ENCODE measurements around the gene MSANTD1.

MSANTD1 gene

GRCh38 chr4:3234171-3235029 is 14.6 kb upstream of the MSANTD1 start:
- no peak for DNase-seq

GRCh38 chr4:3235030-3235345 is 14.0 kb upstream of the MSANTD1 start:
- DNase-seq, result no peak

DNA sequence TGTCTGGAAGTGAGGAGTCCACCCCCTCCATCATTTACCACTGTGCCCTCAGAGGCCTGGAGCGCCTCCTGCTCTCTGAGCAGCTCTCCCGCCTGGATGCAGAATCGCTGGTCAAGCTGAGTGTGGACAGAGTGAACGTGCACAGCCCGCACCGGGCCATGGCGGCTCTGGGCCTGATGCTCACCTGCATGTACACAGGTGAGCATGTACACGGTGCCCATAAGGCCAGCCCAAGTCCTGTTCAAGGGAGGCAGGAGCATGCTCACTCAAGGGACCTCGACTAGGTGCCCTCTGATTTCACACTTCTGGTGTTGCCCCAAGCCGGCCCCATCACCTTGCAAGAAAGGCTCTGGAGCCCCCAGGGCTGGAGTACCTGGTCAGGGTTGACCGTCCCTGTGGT is 13.4 kb upstream of the MSANTD1 start:
- no peak for DNase-seq

- DNase-seq, result no peak
These were observed 12.6 kb upstream of the MSANTD1 start for GRCh38 chr4:3236326-3236878.

DNA sequence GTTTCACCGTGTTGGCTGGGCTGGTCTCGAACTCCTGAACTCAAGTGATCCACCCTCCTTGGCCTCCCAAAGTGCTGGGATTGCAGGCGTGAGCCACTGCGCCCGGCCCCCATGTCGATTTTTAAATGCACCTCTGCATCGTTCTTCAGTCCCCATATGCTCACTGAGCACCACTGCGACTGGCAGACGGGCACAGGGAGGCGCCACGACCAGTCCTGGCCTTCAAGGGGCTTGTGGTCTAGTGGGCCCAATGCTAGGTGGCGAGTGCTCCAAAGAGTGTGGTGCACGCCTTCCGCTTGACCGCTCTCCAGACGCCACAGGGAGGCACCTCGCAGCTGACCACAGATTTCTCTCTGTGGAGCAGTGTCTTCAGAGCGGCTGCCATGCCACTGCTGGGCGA is 11.7 kb upstream of the MSANTD1 start:
- DNase-seq, result no peak

GRCh38 chr4:3237712-3238560 is 11.0 kb upstream of the MSANTD1 start:
- DNase-seq, result no peak

GRCh38 chr4:3238721-3239120 is 10.2 kb upstream of the MSANTD1 start:
- no peak for DNase-seq

- DNase-seq, result no peak
These were observed 9.7 kb upstream of the MSANTD1 start for GRCh38 chr4:3239303-3239702.

DNA sequence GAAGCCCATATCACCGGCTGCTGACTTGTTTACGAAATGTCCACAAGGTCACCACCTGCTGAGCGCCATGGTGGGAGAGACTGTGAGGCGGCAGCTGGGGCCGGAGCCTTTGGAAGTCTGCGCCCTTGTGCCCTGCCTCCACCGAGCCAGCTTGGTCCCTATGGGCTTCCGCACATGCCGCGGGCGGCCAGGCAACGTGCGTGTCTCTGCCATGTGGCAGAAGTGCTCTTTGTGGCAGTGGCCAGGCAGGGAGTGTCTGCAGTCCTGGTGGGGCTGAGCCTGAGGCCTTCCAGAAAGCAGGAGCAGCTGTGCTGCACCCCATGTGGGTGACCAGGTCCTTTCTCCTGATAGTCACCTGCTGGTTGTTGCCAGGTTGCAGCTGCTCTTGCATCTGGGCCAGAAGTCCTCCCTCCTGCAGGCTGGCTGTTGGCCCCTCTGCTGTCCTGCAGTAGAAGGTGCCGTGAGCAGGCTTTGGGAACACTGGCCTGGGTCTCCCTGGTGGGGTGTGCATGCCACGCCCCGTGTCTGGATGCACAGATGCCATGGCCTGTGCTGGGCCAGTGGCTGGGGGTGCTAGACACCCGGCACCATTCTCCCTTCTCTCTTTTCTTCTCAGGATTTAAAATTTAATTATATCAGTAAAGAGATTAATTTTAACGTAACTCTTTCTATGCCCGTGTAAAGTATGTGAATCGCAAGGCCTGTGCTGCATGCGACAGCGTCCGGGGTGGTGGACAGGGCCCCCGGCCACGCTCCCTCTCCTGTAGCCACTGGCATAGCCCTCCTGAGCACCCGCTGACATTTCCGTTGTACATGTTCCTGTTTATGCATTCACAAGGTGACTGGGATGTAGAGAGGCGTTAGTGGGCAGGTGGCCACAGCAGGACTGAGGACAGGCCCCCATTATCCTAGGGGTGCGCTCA is 8.7 kb upstream of the MSANTD1 start:
- no peak for DNase-seq

DNA sequence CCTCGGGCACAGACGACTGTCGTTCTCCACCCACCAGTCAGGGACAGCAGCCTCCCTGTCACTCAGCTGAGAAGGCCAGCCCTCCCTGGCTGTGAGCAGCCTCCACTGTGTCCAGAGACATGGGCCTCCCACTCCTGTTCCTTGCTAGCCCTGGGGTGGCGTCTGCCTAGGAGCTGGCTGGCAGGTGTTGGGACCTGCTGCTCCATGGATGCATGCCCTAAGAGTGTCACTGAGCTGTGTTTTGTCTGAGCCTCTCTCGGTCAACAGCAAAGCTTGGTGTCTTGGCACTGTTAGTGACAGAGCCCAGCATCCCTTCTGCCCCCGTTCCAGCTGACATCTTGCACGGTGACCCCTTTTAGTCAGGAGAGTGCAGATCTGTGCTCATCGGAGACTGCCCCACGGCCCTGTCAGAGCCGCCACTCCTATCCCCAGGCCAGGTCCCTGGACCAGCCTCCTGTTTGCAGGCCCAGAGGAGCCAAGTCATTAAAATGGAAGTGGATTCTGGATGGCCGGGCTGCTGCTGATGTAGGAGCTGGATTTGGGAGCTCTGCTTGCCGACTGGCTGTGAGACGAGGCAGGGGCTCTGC is 7.9 kb upstream of the MSANTD1 start:
- DNase-seq, result no peak

DNA sequence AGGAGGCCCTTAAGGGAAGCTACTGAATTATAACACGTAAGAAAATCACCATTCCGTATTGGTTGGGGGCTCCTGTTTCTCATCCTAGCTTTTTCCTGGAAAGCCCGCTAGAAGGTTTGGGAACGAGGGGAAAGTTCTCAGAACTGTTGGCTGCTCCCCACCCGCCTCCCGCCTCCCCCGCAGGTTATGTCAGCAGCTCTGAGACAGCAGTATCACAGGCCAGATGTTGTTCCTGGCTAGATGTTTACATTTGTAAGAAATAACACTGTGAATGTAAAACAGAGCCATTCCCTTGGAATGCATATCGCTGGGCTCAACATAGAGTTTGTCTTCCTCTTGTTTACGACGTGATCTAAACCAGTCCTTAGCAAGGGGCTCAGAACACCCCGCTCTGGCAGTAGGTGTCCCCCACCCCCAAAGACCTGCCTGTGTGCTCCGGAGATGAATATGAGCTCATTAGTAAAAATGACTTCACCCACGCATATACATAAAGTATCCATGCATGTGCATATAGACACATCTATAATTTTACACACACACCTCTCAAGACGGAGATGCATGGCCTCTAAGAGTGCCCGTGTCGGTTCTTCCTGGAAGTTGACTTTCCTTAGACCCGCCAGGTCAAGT is 6.9 kb upstream of the MSANTD1 start:
- no peak for DNase-seq

DNA sequence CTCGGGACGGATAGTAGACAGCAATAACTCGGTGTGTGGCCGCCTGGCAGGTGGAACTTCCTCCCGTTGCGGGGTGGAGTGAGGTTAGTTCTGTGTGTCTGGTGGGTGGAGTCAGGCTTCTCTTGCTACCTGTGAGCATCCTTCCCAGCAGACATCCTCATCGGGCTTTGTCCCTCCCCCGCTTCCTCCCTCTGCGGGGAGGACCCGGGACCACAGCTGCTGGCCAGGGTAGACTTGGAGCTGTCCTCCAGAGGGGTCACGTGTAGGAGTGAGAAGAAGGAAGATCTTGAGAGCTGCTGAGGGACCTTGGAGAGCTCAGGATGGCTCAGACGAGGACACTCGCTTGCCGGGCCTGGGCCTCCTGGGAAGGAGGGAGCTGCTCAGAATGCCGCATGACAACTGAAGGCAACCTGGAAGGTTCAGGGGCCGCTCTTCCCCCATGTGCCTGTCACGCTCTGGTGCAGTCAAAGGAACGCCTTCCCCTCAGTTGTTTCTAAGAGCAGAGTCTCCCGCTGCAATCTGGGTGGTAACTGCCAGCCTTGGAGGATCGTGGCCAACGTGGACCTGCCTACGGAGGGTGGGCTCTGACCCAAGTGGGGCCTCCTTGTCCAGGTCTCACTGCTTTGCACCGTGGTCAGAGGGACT is 5.7 kb upstream of the MSANTD1 start:
- no peak for DNase-seq

- peak; percentile 25 to 28 for DNase-seq
These were observed 5.0 kb upstream of the MSANTD1 start for GRCh38 chr4:3244002-3244401.

GRCh38 chr4:3244747-3245146 is 4.2 kb upstream of the MSANTD1 start:
- no peak for DNase-seq

GRCh38 chr4:3245676-3246075 is 3.3 kb upstream of the MSANTD1 start:
- no peak for DNase-seq

DNA sequence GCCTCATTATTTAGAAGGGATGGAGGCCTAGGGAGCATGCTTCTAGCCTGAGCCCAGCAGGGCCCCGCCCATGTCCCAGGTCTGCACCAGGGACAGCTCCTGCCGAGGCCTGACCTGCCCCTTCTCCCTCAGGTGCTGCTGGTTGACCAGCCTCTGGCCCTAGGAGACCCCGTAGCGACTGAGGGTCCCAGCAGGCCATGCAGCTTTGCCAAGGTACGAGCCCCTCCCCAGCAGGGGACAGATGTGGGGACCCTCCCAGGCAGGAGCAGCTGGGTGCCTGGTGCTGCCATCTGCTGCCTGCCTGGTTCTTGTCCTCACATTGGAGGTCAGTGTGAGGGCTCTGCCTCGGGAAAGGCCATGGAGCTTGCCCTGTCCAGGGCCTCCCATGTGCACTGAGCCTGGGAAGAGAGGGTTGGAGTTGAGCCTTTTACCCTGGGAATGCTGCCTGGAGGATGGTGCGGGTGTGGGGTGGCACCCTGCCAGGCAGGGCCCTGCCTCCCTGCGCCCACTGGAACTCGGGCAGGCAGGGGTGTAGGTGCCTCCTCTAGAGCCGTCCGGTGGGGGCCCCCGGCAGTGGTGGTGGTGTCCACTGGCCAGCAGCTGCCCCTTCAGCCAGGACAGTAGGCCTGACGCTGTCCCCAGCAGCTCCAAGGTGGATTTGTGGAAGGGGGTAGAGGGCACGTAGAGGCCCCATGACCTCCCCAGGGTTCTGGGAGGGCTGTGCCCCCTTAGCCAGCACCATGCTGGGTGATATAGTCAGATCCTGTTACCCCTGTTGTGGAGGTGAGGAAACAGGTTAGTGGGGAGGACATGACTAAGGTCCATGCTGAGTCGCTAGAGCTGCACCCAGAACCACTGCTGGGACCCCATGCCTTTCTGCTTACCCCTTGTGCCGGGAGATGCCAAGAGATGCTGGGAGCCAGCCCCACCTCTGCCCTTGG is 2.2 kb upstream of the MSANTD1 start:
- DNase-seq, result no peak

GRCh38 chr4:3247399-3248177 is 1.4 kb upstream of the MSANTD1 start:
- DNase-seq, result no peak

- DNase-seq, result no peak
These were observed 830 bp upstream of the MSANTD1 start for GRCh38 chr4:3248178-3248480.

DNA sequence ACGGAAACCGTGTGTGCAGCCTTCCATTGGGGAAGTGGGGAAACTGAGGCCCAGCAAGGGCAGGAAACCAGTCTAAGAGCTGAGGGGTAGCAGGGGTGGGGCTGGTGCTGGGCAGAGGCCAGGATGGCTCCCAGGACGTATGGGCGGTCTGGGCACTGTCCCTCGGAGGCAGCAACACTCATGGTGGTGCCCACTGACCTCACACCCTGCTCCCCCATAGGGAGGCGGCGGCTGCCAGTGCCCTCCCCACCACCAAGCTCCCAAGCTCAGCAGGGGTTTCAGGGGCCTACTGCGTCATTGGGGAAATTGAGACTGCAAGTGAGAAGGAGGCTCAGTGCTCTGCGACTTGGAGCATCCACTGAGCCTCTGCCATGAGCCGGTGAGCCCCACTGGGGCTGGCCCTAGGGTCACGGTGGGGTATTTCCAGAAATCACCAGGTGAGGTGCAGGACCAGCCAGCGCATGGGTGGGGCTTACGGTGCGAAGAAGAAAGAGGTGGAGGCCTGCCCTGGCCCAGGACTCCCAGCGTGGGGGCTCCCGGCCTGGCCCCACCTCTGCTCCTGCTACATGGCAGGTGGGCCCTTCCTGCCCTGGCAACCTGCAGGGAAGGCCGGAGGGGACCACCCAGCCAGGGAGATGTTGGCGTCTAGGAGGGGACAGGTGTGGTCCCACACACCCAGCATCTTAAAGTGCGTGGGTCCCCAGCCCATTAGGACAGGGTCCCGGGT is 915 bp downstream of the MSANTD1 start:
- no peak for DNase-seq

Data from Kasumi-1 (cell line).